SK-N-SH treated with all-trans-retinoic acid at 6 μM for 48 hours (cell line): ENCODE measurements around the gene CPNE4.

Experiments used
- ATAC-seq: fragments of 200-7000 bp; cut with Tn5 transposase; 3 replicates; pipeline ENCODE4 v1.9.1; 2020; ENCODE audit warnings: mild to moderate bottlenecking, moderate library complexity
- ARNTL ChIP-seq: fragments of 450-650 bp; formaldehyde crosslinking; IDR thresholded peaks from 2 replicates; pipeline ENCODE4 v1.5.0; 2020; ENCODE audit warnings: low read depth, mild to moderate bottlenecking, moderate library complexity, borderline replicate concordance
- BACH2 ChIP-seq: fragments of 250-450 bp; sonication (Bioruptor Pico); IDR thresholded peaks from 2 replicates; pipeline ENCODE4 v1.9.0; 2021; ENCODE audit warnings: mild to moderate bottlenecking, borderline replicate concordance
- CSDC2 ChIP-seq: fragments of 250-450 bp; sonication (Bioruptor Pico); IDR thresholded peaks from 2 replicates; pipeline ENCODE4 v1.5.0; 2020; ENCODE audit warnings: mild to moderate bottlenecking, moderate library complexity
- ESRRG ChIP-seq: fragments of 250-450 bp; sonication (Bioruptor Pico); IDR thresholded peaks from 2 replicates; pipeline ENCODE4 v1.6.1; 2021; ENCODE audit warnings: mild to moderate bottlenecking
- GLIS3 ChIP-seq: fragments of 250-450 bp; sonication (Bioruptor Pico); IDR thresholded peaks from 2 replicates; pipeline ENCODE4 v1.5.0; 2020; ENCODE audit warnings: mild to moderate bottlenecking, moderate library complexity
- OSR1 ChIP-seq: fragments of 250-450 bp; sonication (Bioruptor Pico); IDR thresholded peaks from 2 replicates; pipeline ENCODE4 v1.8.0; 2022; ENCODE audit warnings: moderate library complexity, mild to moderate bottlenecking, inconsistent platforms
- PPARA ChIP-seq: fragments of 250-450 bp; sonication (Bioruptor Pico); IDR thresholded peaks from 2 replicates; pipeline ENCODE4 v1.5.0; 2020; ENCODE audit warnings: mild to moderate bottlenecking, borderline replicate concordance
- RARB ChIP-seq: fragments of 250-450 bp; sonication (Bioruptor Pico); IDR thresholded peaks from 2 replicates; pipeline ENCODE4 v1.8.0; 2021; ENCODE audit warnings: mild to moderate bottlenecking, moderate library complexity
- SNAI2 ChIP-seq: fragments of 250-450 bp; sonication (Bioruptor Pico); IDR thresholded peaks from 2 replicates; pipeline ENCODE4 v1.5.0; 2020; ENCODE audit warnings: mild to moderate bottlenecking, moderate library complexity
- TCF4 ChIP-seq: fragments of 250-450 bp; sonication (Bioruptor Pico); IDR thresholded peaks from 2 replicates; pipeline ENCODE4 v1.8.0; 2021; ENCODE audit warnings: mild to moderate bottlenecking, moderate library complexity, borderline replicate concordance
- TOX ChIP-seq: fragments of 250-450 bp; sonication (Bioruptor Pico); IDR thresholded peaks from 2 replicates; pipeline ENCODE4 v1.8.0; 2021; ENCODE audit warnings: mild to moderate bottlenecking, moderate library complexity, borderline replicate concordance
- ZC3H10 ChIP-seq: fragments of 250-450 bp; sonication (Bioruptor Pico); IDR thresholded peaks from 2 replicates; pipeline ENCODE4 v1.5.1; 2021; ENCODE audit warnings: mild to moderate bottlenecking, moderate library complexity
- ZFP3 ChIP-seq: fragments of 250-450 bp; sonication (Bioruptor Pico); IDR thresholded peaks from 2 replicates; pipeline ENCODE4 v1.5.0; 2020; ENCODE audit warnings: mild to moderate bottlenecking, moderate library complexity
- ZFP30 ChIP-seq: fragments of 450-650 bp; formaldehyde crosslinking; IDR thresholded peaks from 2 replicates; pipeline ENCODE4 v1.5.0; 2022; ENCODE audit warnings: mild to moderate bottlenecking, moderate library complexity
- ZNF565 ChIP-seq: fragments of 450-650 bp; formaldehyde crosslinking; conservative IDR thresholded peaks from 2 replicates; pipeline ENCODE4 v1.5.0; 2020; ENCODE audit warnings: low read depth, mild to moderate bottlenecking, moderate library complexity
- TF ChIP-seq, protein P1 (sequence below): fragments of 250-450 bp; sonication (Bioruptor Pico); IDR thresholded peaks from 2 replicates; pipeline ENCODE4 v1.8.0; 2020; ENCODE audit warnings: mild to moderate bottlenecking, moderate library complexity, borderline replicate concordance
- TF ChIP-seq, protein P2 (sequence below): fragments of 250-450 bp; sonication (Bioruptor Pico); IDR thresholded peaks from 2 replicates; pipeline ENCODE4 v1.5.1; 2021; ENCODE audit warnings: mild to moderate bottlenecking, moderate library complexity
- TF ChIP-seq, protein P3 (sequence below): fragments of 250-450 bp; sonication (Bioruptor Pico); IDR thresholded peaks from 2 replicates; pipeline ENCODE4 v1.5.0; 2020; ENCODE audit warnings: mild to moderate bottlenecking, moderate library complexity
- TF ChIP-seq, protein P4 (sequence below): fragments of 250-450 bp; sonication (Bioruptor Pico); IDR thresholded peaks from 2 replicates; pipeline ENCODE4 v1.8.0; 2021; ENCODE audit warnings: low read depth, mild to moderate bottlenecking, moderate library complexity, borderline replicate concordance
- TF ChIP-seq, protein P5 (sequence below): fragments of 250-450 bp; sonication (Bioruptor Pico); IDR thresholded peaks from 2 replicates; pipeline ENCODE4 v1.5.1; 2020; ENCODE audit warnings: low read depth, mild to moderate bottlenecking, moderate library complexity

CPNE4 gene

DNA sequence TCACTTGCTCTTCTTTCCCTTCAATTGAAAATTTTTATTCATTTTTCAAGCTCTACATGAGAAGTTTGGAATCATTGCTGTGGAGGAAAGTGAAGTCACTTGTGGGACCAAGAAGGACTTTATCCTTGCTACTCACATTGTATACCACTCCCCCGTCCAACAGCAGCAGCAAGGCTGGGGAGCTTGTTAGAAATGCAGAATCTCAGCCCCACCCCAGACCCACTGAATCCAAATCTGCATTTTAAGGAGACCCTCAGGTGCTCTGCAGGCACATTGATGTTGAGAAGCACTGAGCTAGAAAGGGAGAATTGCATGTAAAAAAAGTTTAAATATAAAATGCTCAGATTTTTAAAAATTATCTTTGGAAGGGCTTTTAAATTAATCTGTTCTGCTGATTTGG, 329.7 kb downstream of the CPNE4 start (continued):
- TF ChIP-seq, protein P1, sequence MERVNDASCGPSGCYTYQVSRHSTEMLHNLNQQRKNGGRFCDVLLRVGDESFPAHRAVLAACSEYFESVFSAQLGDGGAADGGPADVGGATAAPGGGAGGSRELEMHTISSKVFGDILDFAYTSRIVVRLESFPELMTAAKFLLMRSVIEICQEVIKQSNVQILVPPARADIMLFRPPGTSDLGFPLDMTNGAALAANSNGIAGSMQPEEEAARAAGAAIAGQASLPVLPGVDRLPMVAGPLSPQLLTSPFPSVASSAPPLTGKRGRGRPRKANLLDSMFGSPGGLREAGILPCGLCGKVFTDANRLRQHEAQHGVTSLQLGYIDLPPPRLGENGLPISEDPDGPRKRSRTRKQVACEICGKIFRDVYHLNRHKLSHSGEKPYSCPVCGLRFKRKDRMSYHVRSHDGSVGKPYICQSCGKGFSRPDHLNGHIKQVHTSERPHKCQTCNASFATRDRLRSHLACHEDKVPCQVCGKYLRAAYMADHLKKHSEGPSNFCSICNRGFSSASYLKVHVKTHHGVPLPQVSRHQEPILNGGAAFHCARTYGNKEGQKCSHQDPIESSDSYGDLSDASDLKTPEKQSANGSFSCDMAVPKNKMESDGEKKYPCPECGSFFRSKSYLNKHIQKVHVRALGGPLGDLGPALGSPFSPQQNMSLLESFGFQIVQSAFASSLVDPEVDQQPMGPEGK (CRISPR knock-in tag), result no peak

DNA sequence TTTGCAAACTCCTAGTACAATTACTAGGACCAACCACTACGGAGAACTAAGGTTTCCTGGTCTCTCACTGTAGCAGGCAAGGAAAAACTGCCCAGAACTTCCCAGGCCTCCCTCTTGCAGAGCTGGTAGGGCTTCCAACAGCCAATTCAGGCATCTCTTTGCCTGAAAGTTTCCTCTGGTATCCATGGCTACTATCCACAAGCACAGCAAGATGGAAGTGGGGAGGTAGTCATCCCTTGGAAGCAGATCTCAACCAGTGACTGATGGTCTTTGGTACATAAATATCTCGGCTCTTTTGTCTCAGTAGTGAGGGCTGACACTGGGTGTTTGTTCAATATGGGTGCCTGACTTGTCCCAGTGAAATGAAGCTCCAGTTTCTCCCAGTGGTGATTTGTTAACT, 330.7 kb downstream of the CPNE4 start:
- no peak for ATAC-seq
- TF ChIP-seq ARNTL (CRISPR knock-in tag) (no peak), ZNF565 (CRISPR knock-in tag) (no peak), RARB (no peak), ZFP30 (CRISPR knock-in tag) (no peak), PPARA (CRISPR knock-in tag) (no peak), TCF4 (no peak), TOX (CRISPR knock-in tag) (no peak), GLIS3 (no peak), OSR1 (no peak), SNAI2 (no peak), BACH2 (CRISPR knock-in tag) (no peak), CSDC2 (no peak), ZC3H10 (CRISPR knock-in tag) (no peak), ZFP3 (no peak), ESRRG (no peak)
- TF ChIP-seq, protein P2, sequence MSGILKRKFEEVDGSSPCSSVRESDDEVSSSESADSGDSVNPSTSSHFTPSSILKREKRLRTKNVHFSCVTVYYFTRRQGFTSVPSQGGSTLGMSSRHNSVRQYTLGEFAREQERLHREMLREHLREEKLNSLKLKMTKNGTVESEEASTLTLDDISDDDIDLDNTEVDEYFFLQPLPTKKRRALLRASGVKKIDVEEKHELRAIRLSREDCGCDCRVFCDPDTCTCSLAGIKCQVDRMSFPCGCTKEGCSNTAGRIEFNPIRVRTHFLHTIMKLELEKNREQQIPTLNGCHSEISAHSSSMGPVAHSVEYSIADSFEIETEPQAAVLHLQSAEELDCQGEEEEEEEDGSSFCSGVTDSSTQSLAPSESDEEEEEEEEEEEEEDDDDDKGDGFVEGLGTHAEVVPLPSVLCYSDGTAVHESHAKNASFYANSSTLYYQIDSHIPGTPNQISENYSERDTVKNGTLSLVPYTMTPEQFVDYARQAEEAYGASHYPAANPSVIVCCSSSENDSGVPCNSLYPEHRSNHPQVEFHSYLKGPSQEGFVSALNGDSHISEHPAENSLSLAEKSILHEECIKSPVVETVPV (CRISPR knock-in tag), result no peak
- TF ChIP-seq, protein P3, sequence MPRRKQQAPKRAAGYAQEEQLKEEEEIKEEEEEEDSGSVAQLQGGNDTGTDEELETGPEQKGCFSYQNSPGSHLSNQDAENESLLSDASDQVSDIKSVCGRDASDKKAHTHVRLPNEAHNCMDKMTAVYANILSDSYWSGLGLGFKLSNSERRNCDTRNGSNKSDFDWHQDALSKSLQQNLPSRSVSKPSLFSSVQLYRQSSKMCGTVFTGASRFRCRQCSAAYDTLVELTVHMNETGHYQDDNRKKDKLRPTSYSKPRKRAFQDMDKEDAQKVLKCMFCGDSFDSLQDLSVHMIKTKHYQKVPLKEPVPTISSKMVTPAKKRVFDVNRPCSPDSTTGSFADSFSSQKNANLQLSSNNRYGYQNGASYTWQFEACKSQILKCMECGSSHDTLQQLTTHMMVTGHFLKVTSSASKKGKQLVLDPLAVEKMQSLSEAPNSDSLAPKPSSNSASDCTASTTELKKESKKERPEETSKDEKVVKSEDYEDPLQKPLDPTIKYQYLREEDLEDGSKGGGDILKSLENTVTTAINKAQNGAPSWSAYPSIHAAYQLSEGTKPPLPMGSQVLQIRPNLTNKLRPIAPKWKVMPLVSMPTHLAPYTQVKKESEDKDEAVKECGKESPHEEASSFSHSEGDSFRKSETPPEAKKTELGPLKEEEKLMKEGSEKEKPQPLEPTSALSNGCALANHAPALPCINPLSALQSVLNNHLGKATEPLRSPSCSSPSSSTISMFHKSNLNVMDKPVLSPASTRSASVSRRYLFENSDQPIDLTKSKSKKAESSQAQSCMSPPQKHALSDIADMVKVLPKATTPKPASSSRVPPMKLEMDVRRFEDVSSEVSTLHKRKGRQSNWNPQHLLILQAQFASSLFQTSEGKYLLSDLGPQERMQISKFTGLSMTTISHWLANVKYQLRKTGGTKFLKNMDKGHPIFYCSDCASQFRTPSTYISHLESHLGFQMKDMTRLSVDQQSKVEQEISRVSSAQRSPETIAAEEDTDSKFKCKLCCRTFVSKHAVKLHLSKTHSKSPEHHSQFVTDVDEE, result no peak
- TF ChIP-seq, protein P1 (CRISPR knock-in tag), result no peak
- TF ChIP-seq, protein P4, sequence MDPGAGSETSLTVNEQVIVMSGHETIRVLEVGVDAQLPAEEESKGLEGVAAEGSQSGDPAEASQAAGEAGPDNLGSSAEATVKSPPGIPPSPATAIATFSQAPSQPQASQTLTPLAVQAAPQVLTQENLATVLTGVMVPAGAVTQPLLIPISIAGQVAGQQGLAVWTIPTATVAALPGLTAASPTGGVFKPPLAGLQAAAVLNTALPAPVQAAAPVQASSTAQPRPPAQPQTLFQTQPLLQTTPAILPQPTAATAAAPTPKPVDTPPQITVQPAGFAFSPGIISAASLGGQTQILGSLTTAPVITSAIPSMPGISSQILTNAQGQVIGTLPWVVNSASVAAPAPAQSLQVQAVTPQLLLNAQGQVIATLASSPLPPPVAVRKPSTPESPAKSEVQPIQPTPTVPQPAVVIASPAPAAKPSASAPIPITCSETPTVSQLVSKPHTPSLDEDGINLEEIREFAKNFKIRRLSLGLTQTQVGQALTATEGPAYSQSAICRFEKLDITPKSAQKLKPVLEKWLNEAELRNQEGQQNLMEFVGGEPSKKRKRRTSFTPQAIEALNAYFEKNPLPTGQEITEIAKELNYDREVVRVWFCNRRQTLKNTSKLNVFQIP, result no peak
- TF ChIP-seq, protein P5, sequence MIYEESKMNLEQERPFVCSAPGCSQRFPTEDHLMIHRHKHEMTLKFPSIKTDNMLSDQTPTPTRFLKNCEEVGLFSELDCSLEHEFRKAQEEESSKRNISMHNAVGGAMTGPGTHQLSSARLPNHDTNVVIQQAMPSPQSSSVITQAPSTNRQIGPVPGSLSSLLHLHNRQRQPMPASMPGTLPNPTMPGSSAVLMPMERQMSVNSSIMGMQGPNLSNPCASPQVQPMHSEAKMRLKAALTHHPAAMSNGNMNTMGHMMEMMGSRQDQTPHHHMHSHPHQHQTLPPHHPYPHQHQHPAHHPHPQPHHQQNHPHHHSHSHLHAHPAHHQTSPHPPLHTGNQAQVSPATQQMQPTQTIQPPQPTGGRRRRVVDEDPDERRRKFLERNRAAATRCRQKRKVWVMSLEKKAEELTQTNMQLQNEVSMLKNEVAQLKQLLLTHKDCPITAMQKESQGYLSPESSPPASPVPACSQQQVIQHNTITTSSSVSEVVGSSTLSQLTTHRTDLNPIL, result no peak
- TF ChIP-seq, all 23 proteins: peak for 0

DNA sequence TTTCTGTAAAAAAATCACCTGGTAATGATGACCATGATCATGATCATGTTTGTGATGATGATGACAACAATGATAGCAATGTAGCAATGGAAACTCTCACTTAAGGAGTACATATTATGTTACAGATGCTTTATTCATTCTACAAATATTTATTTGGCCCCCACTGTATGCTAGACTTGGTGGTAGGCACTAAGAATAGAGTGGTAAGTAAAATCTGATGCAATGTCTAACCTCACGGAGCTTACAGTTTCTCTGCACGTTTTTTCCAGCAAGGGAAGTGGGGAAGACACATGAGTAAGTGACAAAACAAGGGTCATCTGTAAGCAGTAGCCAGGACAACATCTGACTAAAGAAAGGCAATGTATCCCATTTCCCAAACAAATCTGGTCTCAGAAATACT, 332.7 kb downstream of the CPNE4 start:
- TF ChIP-seq, protein P2 (CRISPR knock-in tag), result no peak
- TF ChIP-seq ESRRG (no peak), ARNTL (CRISPR knock-in tag) (no peak), BACH2 (CRISPR knock-in tag) (no peak), TOX (CRISPR knock-in tag) (no peak), ZFP3 (no peak), GLIS3 (no peak), OSR1 (no peak), ZC3H10 (CRISPR knock-in tag) (no peak), ZNF565 (CRISPR knock-in tag) (no peak)
- TF ChIP-seq, protein P5, result no peak
- ATAC-seq, result no peak
